Upper lobe of left lung (tissue), 4 donors: ENCODE results near the gene KCNJ16.

Experiments
- EP300 ChIP-seq, 4 donors: sonication (generic); formaldehyde crosslinking; IDR thresholded peaks; one replicate each; pipeline ENCODE4 v1.5.1; 2017; ENCODE audit warnings: antibody characterized with exemption in 4 of 4, control low read depth in 2 of 4
- POLR2A ChIP-seq, 4 donors: fragments of 450-650 bp; IDR thresholded peaks; one replicate each; pipeline ENCODE4 v1.5.1; 2016 to 2017; ENCODE audit warnings: antibody characterized with exemption in 4 of 4, mild to moderate bottlenecking in 2 of 4
- POLR2AphosphoS5 ChIP-seq, 2 donors: sonication (generic); formaldehyde crosslinking; IDR thresholded peaks; one replicate each; pipeline ENCODE4 v1.5.1; 2017; ENCODE audit warnings: antibody characterized with exemption in 2 of 2
- TF ChIP-seq, protein P1 (sequence below), 6 experiments: fragments of 450-650 bp in 4 of 6; fragments of 200-600 bp in 2 of 6; sonication (generic) in 2 of 6; IDR thresholded peaks; one replicate each; pipeline ENCODE4 v1.5.1; 2016 to 2019; ENCODE audit warnings: antibody characterized with exemption in 6 of 6

DNA sequence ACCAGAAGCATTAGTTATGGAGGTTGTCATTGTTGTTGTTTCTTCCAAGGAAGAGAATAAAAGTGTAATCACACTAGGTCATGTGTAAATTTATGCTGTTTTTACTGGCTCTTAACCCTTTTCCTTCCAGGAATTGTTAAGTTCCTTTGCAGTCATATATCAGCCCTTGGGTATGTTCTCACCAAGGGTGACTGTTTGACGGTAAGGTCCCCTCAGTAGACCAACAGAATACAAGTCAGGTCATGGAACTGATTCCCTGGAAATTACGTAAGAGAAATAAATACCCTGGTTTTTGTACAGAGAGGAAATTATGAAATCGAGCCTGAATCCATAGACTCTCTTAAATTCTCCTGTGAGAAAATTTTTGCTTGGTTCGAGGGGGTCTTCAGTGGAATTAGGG, 83.2 kb downstream of the KCNJ16 start:
- TF ChIP-seq POLR2AphosphoS5 (IDR thresholded peaks at IDR 0.05), result no peak
- TF ChIP-seq, protein P1, sequence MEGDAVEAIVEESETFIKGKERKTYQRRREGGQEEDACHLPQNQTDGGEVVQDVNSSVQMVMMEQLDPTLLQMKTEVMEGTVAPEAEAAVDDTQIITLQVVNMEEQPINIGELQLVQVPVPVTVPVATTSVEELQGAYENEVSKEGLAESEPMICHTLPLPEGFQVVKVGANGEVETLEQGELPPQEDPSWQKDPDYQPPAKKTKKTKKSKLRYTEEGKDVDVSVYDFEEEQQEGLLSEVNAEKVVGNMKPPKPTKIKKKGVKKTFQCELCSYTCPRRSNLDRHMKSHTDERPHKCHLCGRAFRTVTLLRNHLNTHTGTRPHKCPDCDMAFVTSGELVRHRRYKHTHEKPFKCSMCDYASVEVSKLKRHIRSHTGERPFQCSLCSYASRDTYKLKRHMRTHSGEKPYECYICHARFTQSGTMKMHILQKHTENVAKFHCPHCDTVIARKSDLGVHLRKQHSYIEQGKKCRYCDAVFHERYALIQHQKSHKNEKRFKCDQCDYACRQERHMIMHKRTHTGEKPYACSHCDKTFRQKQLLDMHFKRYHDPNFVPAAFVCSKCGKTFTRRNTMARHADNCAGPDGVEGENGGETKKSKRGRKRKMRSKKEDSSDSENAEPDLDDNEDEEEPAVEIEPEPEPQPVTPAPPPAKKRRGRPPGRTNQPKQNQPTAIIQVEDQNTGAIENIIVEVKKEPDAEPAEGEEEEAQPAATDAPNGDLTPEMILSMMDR (IDR thresholded peaks at IDR 0.05), result no peak
- TF ChIP-seq POLR2A (IDR thresholded peaks at IDR 0.05), result no peak
- no peak for TF ChIP-seq EP300 (IDR thresholded peaks at IDR 0.05)
